Right lobe of liver (tissue), 4 donors: Measurements from ENCODE around the gene TMEM131L.

Experiments
- CTCF ChIP-seq, 4 donors: fragments of 200-600 bp in 3 of 4; fragments of 450-650 bp in 1 of 4; IDR thresholded peaks; one replicate each; pipeline versions ENCODE4 v1.5.1 to v1.8.0; 2016 to 2022; ENCODE audit warnings: antibody characterized with exemption in 4 of 4, mild to moderate bottlenecking in 2 of 4
- POLR2A ChIP-seq: fragments of 450-650 bp; IDR thresholded peaks from one replicate; pipeline ENCODE4 v1.6.1; 2017; ENCODE audit warnings: antibody characterized with exemption, mild to moderate bottlenecking
- donor health status: DM: no; HTN: no; CAD: no.
- donor health status: DM: no; HTN: no; CAD: no.
- donor health status: DM: no; HTN: yes; CAD: no.

- TF ChIP-seq POLR2A: no peak
- TF ChIP-seq CTCF (IDR thresholded peaks at IDR 0.05): no peak
Observed at GRCh38 chr4:153638999-153639398, 172.8 kb downstream of the TMEM131L start.
